HG03571 (cell line): ENCODE results near the gene ADGRG7.

ENCODE experiments used
- ATAC-seq: cut with Tn5 transposase; IDR thresholded peaks from one replicate; pipeline ENCODE4 v1.9.1; 2021; ENCODE audit not compliant: unreplicated experiment

The ADGRG7 gene

DNA sequence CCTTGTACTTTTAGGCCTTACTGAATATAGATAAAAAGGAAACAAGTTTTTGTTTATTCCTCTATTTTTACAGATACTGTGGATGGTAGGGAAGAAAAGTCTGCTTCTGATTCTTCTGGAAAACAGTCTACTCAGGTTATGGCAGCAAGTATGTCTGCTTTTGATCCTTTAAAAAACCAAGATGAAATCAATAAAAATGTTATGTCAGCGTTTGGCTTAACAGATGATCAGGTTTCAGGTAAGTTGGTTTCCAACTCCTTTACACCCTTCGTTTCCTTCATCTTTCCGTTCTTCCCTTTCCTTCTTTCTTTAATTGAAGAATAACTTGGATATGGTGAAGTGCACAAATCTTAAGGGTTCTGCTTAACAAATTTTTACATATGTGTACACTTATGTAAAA is 123.0 kb downstream of the ADGRG7 start:
- no peak for ATAC-seq

DNA sequence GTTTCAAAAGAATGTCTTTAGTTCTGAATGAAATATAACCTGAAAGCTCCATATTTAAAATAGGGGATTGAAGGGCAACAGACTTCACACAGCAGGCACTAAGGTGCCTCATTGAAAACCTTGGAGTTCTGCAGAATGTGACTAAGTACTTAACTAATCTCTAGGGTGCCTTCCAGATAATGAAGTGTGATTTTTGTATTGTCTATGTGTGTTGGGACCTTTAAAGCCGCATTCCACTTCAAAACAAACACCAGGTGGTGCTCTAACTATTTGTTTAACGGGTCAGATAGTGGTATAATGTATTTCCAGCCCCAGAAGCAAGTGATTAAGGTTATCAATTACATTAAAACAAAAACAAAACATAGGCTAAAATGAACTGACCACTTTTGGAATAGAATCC is 127.9 kb downstream of the ADGRG7 start:
- ATAC-seq = no peak

DNA sequence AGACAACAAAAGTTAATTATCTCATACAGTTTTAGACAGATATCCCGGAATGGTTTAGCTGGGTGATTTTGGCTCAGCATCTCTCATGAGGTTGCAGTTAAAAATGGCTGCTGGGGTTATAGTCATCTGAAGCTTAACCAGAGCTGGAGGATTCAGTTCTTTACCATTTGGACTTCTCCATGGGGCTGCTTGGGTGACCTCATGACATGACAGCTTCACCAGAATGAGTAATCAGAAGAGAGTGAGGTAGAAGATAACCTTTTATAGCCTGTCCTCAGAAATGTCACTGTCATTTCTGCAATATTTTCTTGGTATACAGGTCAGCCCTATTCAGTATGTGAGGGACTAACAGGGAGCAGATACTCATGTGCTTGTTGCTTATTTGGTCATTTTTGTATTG is 130.8 kb downstream of the ADGRG7 start:
- no peak for ATAC-seq

DNA sequence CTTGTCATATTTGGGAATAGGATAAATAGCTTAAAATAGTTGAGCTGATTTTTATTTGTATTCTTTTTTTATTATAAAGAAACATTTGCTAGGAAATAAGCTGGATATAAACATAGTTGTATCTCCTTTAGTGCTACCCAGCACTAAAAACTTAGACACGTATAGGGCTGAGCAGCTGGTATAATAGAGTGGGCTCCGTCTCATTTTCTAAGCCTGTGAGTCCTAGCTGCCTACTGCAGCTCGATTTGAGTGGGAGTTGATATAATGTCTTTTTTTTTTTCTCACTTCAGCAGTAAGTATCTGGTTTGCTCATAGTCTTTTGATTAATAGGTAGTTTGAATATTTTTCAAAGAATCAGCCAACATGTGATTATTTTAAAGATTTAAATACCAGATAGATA is 134.1 kb downstream of the ADGRG7 start:
- no peak for ATAC-seq

DNA sequence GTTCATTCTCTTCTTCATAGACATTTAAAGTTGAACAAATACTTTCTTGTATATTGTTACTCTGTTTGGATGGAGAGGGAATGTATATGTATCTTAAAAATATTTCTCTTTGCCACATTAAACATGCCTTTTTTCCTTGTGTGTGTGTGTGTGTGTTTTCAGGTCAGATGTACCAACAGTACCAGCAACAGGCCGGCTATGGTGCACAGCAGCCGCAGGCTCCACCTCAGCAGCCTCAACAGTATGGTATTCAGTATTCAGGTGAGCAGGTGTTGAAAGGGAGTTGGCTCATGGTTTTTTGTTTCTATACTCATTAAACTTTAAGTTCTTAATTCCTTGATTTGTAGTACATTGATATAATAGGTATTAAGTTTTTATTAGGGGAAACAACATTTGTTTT is 135.3 kb downstream of the ADGRG7 start:
- ATAC-seq = no peak
